GM19193 (cell line): ENCODE results near the gene DACT3.

ENCODE experiments used
- POLR2A ChIP-seq: IDR thresholded peaks from 4 replicates; pipeline ENCODE4 v1.6.1; 2011; ENCODE audit not compliant: insufficient read depth, insufficient read length; ENCODE audit errors: extremely low read depth

Gene DACT3

DNA sequence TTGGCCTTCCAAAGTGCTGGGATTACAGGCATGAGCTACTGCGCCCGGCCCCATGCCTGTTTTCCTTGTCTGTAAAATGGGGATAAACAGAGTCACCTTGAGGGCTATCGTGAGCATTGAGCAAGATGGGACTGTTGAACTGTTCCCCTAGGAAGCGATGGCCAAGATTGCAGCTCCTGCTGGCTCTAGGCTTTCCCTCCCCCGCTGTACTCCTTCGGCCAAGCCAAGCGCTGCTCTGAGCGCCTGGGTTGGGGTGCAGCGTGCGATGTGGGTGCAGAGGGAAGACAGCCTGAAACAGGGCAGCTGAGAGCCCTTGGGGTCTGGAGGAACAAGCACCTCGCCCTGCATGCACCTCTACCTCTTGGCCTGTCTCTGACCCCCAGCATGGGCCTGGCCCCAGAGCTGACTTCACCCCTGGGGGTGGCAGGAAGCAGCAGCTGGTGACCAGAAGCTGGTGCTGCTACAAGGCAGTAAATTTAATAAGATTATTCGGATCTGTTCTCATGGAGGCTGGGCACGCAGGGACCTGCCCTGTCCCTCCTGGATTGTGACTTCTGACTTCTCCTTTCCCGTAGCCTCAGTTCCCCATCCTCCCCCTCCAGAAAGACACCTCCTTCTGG is 30.3 kb downstream of the DACT3 start:
- no peak for TF ChIP-seq POLR2A

DNA sequence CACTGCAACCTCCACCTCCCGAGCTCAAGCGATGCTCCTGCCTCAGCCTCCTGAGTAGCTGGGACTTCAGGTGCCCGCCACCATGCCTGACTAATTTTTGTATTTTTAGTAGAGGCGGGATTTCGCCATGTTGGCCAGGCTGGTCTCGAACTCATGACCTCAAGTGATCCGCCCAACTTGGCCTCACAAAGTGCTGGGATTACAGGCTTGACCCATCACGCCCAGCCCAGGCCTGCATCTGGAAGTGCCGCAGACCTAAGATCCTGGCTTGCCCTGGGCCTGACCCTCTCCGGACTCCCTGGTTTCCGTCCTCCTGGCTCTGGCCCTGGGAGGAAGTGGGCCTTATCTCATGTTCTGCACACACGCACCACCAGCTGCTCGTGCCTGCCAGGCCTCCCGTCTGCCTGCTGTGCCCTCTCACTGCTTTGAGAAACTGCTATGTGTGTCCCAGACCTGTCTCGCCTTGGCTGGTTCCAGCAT is 31.4 kb downstream of the DACT3 start:
- no peak for TF ChIP-seq POLR2A

DNA sequence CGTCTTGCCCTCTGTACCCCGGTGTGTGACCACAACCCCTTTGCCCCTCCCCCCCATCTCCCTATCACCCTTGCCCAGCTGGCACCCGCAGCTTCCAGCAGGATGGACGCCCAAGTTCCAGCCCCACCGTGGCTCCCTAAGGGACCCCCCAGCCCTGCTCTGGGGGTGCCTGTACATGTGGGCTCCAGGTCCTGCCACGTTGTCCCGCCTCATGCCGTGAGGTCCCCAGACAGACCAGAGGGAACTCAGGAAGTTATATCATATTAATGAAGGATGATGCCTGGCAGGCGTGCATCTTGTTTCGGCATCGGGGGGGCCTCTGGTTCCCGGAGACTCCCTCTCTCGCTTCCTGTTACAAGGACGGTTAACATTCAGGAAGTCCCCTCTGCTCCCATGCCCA is 34.5 kb downstream of the DACT3 start:
- no peak for TF ChIP-seq POLR2A

DNA sequence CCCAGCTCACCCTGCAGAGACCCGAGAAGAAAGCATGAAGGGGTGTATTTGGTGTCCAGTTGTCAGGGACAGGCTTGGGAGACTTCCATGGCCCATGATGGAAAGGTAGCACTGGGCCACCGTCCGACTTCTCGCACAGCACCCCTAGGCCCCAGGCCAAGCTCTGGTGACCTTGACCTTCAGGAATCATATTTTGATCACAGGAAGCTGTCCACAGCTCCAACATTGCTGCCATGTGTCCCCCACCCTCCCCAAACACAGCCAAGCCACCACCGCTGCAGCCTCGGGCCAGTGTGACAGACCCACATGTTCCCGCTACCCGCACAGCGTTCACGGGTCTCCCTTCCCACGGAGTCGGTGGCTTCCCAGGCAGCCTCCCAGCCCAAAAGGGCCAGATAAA is 35.3 kb downstream of the DACT3 start:
- no peak for TF ChIP-seq POLR2A

DNA sequence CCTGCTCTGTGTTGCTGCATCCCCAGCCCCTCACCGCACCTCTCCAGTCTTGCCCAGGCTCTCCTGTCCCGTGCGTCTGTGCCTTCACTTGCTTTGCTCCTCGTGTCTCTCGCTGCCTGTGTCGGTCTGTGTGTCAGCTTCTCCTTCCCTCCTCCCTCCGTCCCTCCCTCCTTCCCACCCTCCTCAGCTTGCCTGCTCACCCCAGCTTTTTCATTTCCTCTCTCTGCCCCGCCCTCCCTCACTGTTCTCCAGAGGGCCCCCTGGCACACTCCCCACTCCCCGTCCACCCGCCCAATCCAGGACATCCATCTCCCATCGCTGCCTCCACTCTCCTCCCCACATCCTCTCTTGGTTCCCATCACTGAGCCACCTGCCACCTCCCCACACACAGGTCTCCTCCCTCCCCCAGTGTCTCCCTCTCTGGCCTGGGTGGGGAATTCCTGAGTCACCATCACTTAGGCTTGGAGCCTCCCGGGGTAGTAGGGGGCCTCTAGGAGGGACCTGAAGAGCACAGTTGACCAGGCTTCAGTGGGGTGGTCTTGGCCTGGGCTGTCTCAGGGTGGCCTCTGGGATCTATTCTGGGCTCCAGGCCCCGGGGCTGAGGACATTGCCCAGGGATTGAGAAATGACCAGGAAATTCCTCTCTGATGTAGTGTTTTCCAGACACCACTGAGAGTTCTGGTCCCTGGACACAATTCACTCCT is 35.9 kb downstream of the DACT3 start, which contains the start of gene PTGIR:
TSS of gene PTGIR (minus strand) at position 132 of the 704 bp plus-strand sequence. CDS start 864 bp downstream, outside the sequence.
- TF ChIP-seq POLR2A = peak; percentile 51

DNA sequence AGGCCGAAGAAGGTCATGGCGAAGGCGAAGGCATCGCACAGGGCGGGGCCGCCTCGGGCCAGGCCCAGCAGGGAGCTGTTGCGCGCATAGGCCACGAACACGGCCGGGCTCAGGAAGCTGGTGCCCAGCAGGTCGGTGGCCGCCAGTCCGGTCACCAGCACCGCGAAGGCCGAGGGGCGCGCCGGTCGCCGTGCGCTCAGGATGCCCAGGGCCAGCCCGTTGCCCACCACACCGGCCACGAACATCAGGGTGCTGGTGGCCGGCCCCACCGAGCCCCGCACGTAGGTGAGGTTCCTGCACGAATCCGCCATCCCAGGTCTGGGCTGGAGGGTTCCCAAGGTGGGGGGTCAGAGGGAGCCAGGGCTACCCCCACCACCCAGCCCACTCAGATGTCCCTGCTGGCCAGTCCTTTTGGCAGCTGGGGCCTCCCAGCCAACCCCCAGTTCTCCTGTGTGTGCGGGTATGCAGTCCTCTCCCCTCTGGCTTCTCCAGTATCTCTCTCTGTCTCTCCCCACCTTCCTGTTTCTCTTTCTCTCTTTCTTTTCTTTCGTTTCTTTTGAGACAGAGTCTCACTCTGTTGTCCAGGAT is 37.0 kb downstream of the DACT3 start:
- no peak for TF ChIP-seq POLR2A

DNA sequence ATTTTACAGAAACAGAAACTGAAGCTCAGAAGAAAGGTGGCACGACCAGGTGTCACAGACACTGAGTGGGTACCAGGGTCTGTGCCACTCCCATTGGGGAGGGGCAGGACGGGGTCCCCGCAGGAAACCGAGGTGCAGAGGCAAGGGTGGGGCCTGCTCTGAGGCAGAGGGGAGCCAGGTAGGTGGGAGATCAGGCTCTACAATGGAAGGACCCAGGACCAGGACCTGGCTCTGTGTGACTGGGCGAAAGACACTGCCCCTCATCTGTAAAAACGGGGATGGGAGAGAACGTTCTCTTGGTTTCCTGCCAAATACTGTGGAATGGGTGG is 38.9 kb downstream of the DACT3 start:
- TF ChIP-seq POLR2A = no peak

DNA sequence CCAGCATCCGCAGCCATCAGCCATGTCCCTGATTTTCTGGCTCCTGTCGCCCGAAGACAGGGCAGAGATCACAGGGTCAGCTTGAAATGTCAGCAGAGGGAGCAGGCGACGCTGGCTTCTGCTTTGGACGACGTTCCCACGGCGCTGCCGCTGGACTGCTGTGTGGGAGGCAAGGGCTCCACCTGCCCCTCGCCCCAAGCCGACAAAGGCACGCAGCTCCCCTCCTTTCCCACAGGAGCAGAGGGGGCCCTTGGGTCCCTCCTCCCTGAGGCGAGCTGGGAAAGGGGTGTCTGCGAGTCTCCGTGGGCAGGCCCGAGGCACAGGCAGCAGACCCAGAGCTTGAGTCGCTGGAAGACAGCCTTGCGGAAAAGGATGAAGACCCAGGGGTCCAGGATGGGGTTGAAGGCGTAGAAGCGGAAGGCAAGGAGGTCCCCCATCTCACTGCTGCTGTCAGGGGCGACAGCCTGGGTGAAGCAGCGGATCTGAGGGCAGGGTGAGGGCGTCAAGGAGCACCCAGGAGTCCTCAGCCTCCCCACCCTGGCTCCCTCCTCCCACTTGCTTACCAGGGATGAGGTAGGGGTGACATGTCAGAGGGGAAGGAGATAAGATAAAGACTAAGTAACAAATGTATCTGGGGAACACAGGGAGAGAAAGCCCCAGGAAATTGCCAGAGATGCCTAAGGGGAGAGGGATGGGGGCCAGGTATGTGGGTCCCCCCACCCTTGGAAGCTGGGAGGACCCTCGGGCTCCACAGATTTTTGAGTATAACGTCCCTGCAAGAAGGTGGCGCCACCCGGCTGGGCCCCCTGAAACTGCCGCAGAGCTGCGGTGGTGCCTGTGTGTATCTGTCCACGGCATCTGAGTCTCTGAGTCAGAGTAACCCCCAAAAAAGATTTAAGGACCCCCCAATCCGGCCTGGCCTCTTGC is 39.5 kb downstream of the DACT3 start:
- TF ChIP-seq POLR2A = no peak

DNA sequence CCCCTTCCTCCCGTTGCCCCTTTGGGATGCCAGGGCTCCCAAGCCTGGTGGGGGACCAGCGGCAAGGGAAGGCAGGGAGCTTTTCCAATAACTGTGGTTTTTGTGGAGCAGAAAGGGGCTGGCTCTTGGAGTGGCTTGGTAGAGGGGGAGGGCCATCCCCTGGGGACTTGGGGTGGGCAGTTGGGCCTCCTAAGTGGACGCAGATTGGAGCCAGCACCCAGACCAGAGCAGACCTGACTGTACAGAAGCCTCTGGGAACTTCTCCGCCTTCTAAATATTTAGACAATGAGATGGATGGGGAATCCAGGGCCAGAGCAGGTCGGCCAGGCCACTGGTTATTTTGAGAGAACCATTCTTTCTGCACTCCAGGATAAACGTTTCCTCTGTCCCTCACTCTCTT is 40.3 kb downstream of the DACT3 start:
- TF ChIP-seq POLR2A = no peak

DNA sequence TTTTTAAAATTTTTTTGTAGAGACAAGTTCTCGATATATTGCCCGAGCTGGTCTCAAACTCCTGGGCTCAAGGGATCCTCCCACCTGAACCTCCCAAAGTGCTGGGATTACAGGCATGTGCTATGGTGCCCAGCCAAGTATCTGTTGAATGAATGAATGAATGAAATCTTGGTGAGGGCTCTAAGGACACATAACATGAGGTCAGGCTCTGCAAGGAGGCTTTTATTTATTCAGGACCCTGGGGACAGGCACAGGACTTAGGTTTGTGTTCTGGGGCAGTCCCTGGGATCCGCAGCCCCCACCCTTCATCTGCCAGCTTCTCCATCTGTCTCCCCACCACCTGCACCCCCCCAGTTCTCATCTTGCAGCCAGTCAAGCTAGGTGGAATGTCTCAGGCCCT is 40.7 kb downstream of the DACT3 start:
- no peak for TF ChIP-seq POLR2A

DNA sequence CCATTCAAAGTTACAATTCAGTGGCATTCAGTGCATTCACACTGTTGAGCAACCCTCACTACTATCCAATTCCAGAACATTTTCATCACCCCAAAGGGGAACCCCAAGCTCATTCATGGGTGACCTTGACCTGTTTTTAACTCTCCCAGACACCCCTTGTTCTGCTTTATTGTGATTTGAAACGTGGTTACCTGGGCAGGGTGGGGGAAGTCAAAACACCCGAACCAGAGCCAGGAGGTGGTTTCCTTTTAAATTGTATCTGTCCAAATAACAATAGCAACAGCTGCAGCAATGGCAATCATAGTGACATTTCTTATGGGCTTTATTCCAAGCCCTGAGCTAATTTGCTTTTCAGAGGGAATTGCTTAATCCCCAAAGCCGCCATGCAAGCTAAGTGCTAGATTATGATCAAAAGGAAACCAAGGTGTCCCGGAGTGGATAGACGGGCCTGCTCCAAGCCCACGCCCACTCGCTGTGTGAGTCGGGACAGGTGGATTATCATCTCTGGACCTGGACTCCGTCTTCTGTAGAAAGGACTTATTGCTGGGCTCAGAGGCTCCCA is 42.2 kb downstream of the DACT3 start:
- TF ChIP-seq POLR2A = no peak

DNA sequence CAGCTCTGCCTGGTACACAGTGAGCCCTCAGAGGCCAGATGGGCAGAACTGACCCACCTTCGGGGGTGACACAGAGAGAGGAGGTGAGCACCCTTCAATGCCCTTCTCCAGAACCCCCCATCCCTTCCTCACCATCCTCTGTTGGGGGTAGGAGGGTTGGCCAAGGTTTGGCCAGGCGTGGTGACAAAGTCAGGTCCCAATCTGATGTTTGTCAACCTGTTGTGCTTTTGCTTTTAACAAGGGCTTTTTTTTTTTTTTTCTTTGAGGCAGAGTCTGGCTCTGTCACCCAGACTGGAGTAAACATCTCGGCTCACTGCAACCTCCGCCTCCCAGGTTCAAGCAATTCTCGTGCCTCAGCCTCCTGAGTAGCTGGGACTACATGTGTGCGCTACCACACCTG is 43.4 kb downstream of the DACT3 start:
- TF ChIP-seq POLR2A = no peak

DNA sequence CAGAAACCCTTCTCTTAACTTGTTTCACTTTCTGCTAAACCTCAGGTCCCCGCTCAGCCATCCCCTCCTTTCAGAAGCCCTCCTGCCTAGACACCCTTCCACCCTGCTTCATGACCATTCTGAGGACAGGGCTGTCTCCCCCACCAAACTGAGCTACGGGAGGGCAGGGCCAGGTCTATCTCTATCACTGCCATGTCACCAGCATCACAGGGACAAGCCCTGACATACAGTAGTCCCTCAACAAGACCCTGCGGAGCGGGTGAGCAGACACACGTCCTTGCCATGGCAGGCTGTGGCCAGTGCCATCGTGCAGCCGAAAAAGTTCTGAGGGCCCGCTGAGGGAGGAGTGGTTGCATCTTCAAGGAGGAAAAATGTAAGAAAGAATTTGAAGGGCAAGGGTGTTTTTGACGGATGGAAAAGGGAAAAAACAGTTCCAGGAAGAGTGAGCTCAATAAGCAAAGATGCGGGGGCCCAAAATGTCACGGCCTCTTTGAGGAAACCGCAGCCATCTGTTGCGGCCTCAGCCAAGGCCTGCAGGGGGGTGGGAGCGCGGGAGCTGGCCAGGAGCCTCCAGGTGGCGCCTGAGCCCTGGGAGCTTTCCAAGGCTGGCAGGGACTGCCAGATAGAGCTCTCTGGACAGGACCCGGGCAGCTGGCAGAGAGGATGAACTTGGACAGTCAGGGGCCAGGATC is 44.2 kb downstream of the DACT3 start:
- TF ChIP-seq POLR2A = no peak

DNA sequence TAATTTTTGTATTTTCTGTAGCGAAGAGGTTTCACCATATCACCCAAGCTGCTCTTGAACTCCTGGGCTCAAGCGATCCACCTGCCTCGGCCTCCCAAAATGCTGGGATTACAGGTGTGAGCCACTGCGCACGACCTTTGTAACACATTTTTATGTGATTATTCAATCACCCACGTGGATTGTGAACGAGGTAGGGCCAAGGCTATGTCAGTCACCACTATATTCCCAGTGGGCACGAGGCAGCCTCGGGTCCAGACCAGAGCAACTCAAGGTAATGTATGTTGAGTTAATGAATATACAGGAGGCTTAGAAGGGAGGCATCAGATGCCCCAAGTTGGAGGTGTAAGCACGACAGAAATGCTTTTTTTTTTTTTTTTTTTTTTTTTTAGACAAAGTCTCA is 45.0 kb downstream of the DACT3 start:
- TF ChIP-seq POLR2A = no peak
